Left renal pelvis (tissue), 4 donors: Measurements from ENCODE around the gene CX3CL1. TPM values are rescaled to one million over a fixed set of nuclear protein-coding genes. Genes with fewer than 3 reads are reported as not detected.
"Not testable (repeated sequence)": the region's sequence is repeated elsewhere in the genome, so short reads cannot be mapped to it uniquely, and the experiment has no call there.

ENCODE experiments used
- DNase-seq, 4 donors: peaks; one replicate each; pipeline ENCODE4 v3.0.0-alpha.2; 2013; ENCODE audit warnings: low read depth in 4 of 4, low spot score in 3 of 4
- polyA plus RNA-seq, 4 donors: library from polyadenylated mRNA; unstranded; fragments of 120-200 nt; gene quantifications; one replicate each; pipeline ENCODE4 v1.2.1, GENCODE V29; 2013; ENCODE audit not compliant: insufficient read length in 4 of 4

CX3CL1 gene
- polyA plus RNA-seq, 4 donors: 12.6 to 34.7 (median 28.4) TPM

GRCh38 chr16:57356547-57356946 lies 15.7 kb upstream of the CX3CL1 start:
- no peak for DNase-seq

- DNase-seq: no peak
Measured at GRCh38 chr16:57357330-57358085, 14.8 kb upstream of the CX3CL1 start.

- DNase-seq: no peak
Measured at GRCh38 chr16:57358086-57358420, 14.2 kb upstream of the CX3CL1 start.

GRCh38 chr16:57358527-57359095 lies 13.7 kb upstream of the CX3CL1 start, which contains the start of gene CCL22:
Gene CCL22, plus strand, starts transcription at chr16:57358783. Its CDS starts 34 bp downstream, at chr16:57358817.
- no peak for DNase-seq

GRCh38 chr16:57360321-57360935 lies 11.9 kb upstream of the CX3CL1 start:
- DNase-seq: no peak

- no peak for DNase-seq
Measured at GRCh38 chr16:57361404-57361803, 10.9 kb upstream of the CX3CL1 start.

GRCh38 chr16:57364143-57364542 lies 8.1 kb upstream of the CX3CL1 start:
- DNase-seq: no peak

GRCh38 chr16:57366544-57367040 lies 5.7 kb upstream of the CX3CL1 start:
- DNase-seq: no peak

- no peak for DNase-seq
Measured at GRCh38 chr16:57367116-57367752, 5.1 kb upstream of the CX3CL1 start.

GRCh38 chr16:57371494-57372371 lies 557 bp upstream of the CX3CL1 start:
- no peak for DNase-seq

- no peak for DNase-seq
Measured at GRCh38 chr16:57373117-57373947, 1.0 kb downstream of the CX3CL1 start.

- DNase-seq: no peak
Measured at GRCh38 chr16:57374067-57374534, 1.8 kb downstream of the CX3CL1 start.

- not testable (repeated sequence) for DNase-seq
Measured at GRCh38 chr16:57374925-57375465, 2.7 kb downstream of the CX3CL1 start.

- DNase-seq: no peak
Measured at GRCh38 chr16:57376313-57376818, 4.1 kb downstream of the CX3CL1 start.

- no peak for DNase-seq
Measured at GRCh38 chr16:57377080-57377841, 5.0 kb downstream of the CX3CL1 start.

GRCh38 chr16:57379579-57379978 lies 7.3 kb downstream of the CX3CL1 start:
- DNase-seq: no peak

- DNase-seq: no peak
Measured at GRCh38 chr16:57380671-57381462, 8.6 kb downstream of the CX3CL1 start.
